Measurements from ENCODE around the gene PAGE2. TPM values are rescaled to one million over a fixed set of nuclear protein-coding genes. Genes with fewer than 3 reads are reported as not detected.

PAGE2 gene
- total RNA-seq, 2 experiments from 2014 or later, result not detected

DNA sequence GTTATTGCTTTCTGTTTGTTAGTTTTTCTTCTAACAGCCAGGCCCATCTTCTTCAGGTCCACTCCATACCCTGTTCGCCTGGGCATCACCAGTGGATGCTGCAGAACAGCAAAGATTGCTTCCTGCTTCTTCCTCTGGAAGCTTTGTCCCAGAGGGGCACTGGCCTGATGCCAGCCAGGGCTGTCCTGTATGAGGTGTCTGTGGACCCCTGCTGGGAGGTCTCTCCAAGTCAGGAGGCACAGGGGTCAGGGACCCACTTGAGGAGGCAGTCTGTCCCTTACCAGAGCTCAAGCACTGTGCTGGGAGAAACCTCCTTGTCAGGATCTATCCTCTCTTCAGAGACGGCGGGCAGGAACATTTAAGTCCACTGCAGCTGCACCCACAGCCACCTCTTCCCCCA, 16.5 kb upstream of the PAGE2 start:
- Histone ChIP-seq H3K79me2 (ENCODE audit: insufficient read depth, low read depth, low read length) (no peaks in the 10 kb centered on the region), H3K4me1 (ENCODE audit: insufficient read depth, low read length, poor library complexity, severe bottlenecking) (no peaks in the 10 kb centered on the region), H3K4me2 (ENCODE audit: low read length) (no peak overlapping the region), H2AFZ (ENCODE audit: low read length) (no peak overlapping the region), H3K27ac (ENCODE audit: low read depth, low read length, poor library complexity, severe bottlenecking) (no peak overlapping the region), H3K9me3 (ENCODE audit: low read length) (no peaks in the 10 kb centered on the region), H4K20me1 (ENCODE audit: insufficient read depth, low read length) (no peaks in the 10 kb centered on the region), H3K4me3 (ENCODE audit: low read depth, low read length, poor library complexity, severe bottlenecking) (no peak overlapping the region), H3K36me3 (ENCODE audit: insufficient read depth, low read length) (no peaks in the 10 kb centered on the region), H3K9me2 (ENCODE audit: insufficient read depth, low read length) (no peaks in the 10 kb centered on the region)
- no peak for DNase-seq (ENCODE audit: low spot score)
- TF ChIP-seq, protein P1, sequence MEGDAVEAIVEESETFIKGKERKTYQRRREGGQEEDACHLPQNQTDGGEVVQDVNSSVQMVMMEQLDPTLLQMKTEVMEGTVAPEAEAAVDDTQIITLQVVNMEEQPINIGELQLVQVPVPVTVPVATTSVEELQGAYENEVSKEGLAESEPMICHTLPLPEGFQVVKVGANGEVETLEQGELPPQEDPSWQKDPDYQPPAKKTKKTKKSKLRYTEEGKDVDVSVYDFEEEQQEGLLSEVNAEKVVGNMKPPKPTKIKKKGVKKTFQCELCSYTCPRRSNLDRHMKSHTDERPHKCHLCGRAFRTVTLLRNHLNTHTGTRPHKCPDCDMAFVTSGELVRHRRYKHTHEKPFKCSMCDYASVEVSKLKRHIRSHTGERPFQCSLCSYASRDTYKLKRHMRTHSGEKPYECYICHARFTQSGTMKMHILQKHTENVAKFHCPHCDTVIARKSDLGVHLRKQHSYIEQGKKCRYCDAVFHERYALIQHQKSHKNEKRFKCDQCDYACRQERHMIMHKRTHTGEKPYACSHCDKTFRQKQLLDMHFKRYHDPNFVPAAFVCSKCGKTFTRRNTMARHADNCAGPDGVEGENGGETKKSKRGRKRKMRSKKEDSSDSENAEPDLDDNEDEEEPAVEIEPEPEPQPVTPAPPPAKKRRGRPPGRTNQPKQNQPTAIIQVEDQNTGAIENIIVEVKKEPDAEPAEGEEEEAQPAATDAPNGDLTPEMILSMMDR (conservative IDR thresholded peaks at IDR 0.05; ENCODE audit: low read length), result no peak
- no peak for TF ChIP-seq EZH2phosphoT487 (IDR thresholded peaks at IDR 0.05; ENCODE audit: borderline replicate concordance, low read depth, low read length)
- ChIA-PET CTCF (ENCODE audit: unreplicated experiment) (no interaction called here), POLR2A (no interaction called here)
- no TSS peak for BruUV-seq (replicated peaks)
- intact Hi-C loops (cut with micrococcal nuclease; ENCODE audit: unreplicated experiment), result no loop called here

- POLR2A ChIA-PET, result no interaction called here
- Histone ChIP-seq H3K9me2 (ENCODE audit: insufficient read depth, low read length) (no peaks in the 10 kb centered on the region), H3K4me3 (ENCODE audit: low read depth, low read length, poor library complexity, severe bottlenecking) (no peak within 1 kb of the TSS), H3K4me1 (ENCODE audit: insufficient read depth, low read length, poor library complexity, severe bottlenecking) (no peaks in the 10 kb centered on the region), H4K20me1 (ENCODE audit: insufficient read depth, low read length) (no peaks in the 10 kb centered on the region), H2AFZ (ENCODE audit: low read length) (no peak within 1 kb of the TSS), H3K4me2 (ENCODE audit: low read length) (no peak within 1 kb of the TSS), H3K9me3 (ENCODE audit: low read length) (no peaks in the 10 kb centered on the region), H3K79me2 (ENCODE audit: insufficient read depth, low read depth, low read length) (no peaks in the 10 kb centered on the region), H3K27ac (ENCODE audit: low read depth, low read length, poor library complexity, severe bottlenecking) (no peak within 1 kb of the TSS), H3K36me3 (ENCODE audit: insufficient read depth, low read length) (no peaks in the 10 kb centered on the region)
- TF ChIP-seq EZH2phosphoT487 (IDR thresholded peaks at IDR 0.05; ENCODE audit: borderline replicate concordance, low read depth, low read length), result no peak
- TF ChIP-seq, protein P1 (conservative IDR thresholded peaks at IDR 0.05; ENCODE audit: low read length), result no peak
- DNase-seq (ENCODE audit: low spot score), result no peak
- CTCF ChIA-PET (ENCODE audit: unreplicated experiment), result no interaction called here
- intact Hi-C loops (cut with micrococcal nuclease; ENCODE audit: unreplicated experiment), result no loop called here
- BruUV-seq (replicated peaks), result no TSS peak
Observed at GRCh38 chrX:55074851-55075467, 13.9 kb upstream of the PAGE2 start, which contains the start of gene PAGE2B. TSS of gene PAGE2B (plus strand) at chrX:55075030. CDS start at chrX:55076042, 1,012 bp downstream.

GRCh38 chrX:55098691-55099090, 9.9 kb downstream of the PAGE2 start:
- POLR2A ChIA-PET, result interaction anchor here (1.0 kb wide), 1 partner anchor 838 kb away, joined by 3 read pairs; no protein-coding TSS in a partner anchor
- Histone ChIP-seq H3K27ac (ENCODE audit: low read depth, low read length, poor library complexity, severe bottlenecking) (no peak overlapping the region), H3K4me3 (ENCODE audit: low read depth, low read length, poor library complexity, severe bottlenecking) (no peak overlapping the region), H3K9me2 (ENCODE audit: insufficient read depth, low read length) (no peaks in the 10 kb centered on the region), H2AFZ (ENCODE audit: low read length) (no peak overlapping the region), H3K36me3 (ENCODE audit: insufficient read depth, low read length) (no peaks in the 10 kb centered on the region), H3K9me3 (ENCODE audit: low read length) (no peaks in the 10 kb centered on the region), H3K79me2 (ENCODE audit: insufficient read depth, low read depth, low read length) (no peaks in the 10 kb centered on the region), H3K4me2 (ENCODE audit: low read length) (no peak overlapping the region), H4K20me1 (ENCODE audit: insufficient read depth, low read length) (no peaks in the 10 kb centered on the region), H3K4me1 (ENCODE audit: insufficient read depth, low read length, poor library complexity, severe bottlenecking) (no peaks in the 10 kb centered on the region)
- DNase-seq (ENCODE audit: low spot score), result no peak
- no TSS peak for BruUV-seq (replicated peaks)
- CTCF ChIA-PET (ENCODE audit: unreplicated experiment), result no interaction called here
- no peak for TF ChIP-seq EZH2phosphoT487 (IDR thresholded peaks at IDR 0.05; ENCODE audit: borderline replicate concordance, low read depth, low read length)
- TF ChIP-seq, protein P1 (conservative IDR thresholded peaks at IDR 0.05; ENCODE audit: low read length), result no peak
- intact Hi-C loops (cut with micrococcal nuclease; ENCODE audit: unreplicated experiment), result no loop called here
